Measurements from ENCODE around the gene L3MBTL1. TPM values are rescaled to one million over a fixed set of nuclear protein-coding genes. Genes with fewer than 3 reads are reported as not detected.

The L3MBTL1 gene
- 9.2 TPM for polyA plus RNA-seq (2013, experiment 1 of 2)
- 9.7 TPM for polyA plus RNA-seq (2013, experiment 2 of 2)

- H3K36me3 ChIP-seq (replicated peaks in 1 of 2; ENCODE audit: control insufficient read depth in 2 of 2, insufficient read depth in 2 of 2, low read length in 2 of 2): no peaks in the 10 kb centered on the region
- peak within 1 kb of the TSS; percentile 9 for H4K8ac ChIP-seq (ENCODE audit: low read depth, low read length)
- H3K9me3 ChIP-seq (replicated peaks in 1 of 2; ENCODE audit: control insufficient read depth in 2 of 2, insufficient read depth in 1 of 2, low read depth in 1 of 2, low read length in 2 of 2): peaks cover 0 to 4% of the 10 kb centered on the region in 2 donors
- H3K27ac ChIP-seq (replicated peaks; ENCODE audit: low read length): no peak within 1 kb of the TSS
- no peak within 1 kb of the TSS for H4K91ac ChIP-seq (ENCODE audit: low read depth, low read length, poor library complexity)
- no peak within 1 kb of the TSS for H2AK5ac ChIP-seq (ENCODE audit: low read depth, low read length)
- no CpG with 5 or more reads among the region's 95 CpGs for WGBS, 2 donors (ENCODE audit: extremely low coverage in 2 of 2, insufficient read length in 2 of 2, insufficient replicate concordance in 1 of 2)
- H2BK120ac ChIP-seq (ENCODE audit: low read depth, low read length): no peak within 1 kb of the TSS
- peak within 1 kb of the TSS; percentile 54 to 96 for H3K4me3 ChIP-seq (ENCODE audit: low read length in 2 of 2)
- peak within 1 kb of the TSS; percentile 91 for H3K9ac ChIP-seq (ENCODE audit: low read depth, low read length, poor library complexity)
- peak within 1 kb of the TSS; percentile 92 for H3K23ac ChIP-seq (ENCODE audit: low read depth, low read length, poor library complexity)
- H3K27me3 ChIP-seq (ENCODE audit: control insufficient read depth in 3 of 3, insufficient read depth in 3 of 3, low read depth in 1 of 3, low read length in 3 of 3): peaks cover 0 to 51% (median 14%) of the 10 kb centered on the region in 3 experiments
- H3K4me1 ChIP-seq (ENCODE audit: control insufficient read depth in 2 of 2, insufficient read depth in 1 of 2, low read depth in 1 of 2, low read length in 2 of 2): peaks cover 2 to 3% of the 10 kb centered on the region in 2 donors
- no peaks in the 10 kb centered on the region for H3K79me1 ChIP-seq (ENCODE audit: low read depth, low read length)
- peak within 1 kb of the TSS; percentile 17 for H2BK12ac ChIP-seq (ENCODE audit: low read length)
- peak within 1 kb of the TSS; percentile 96 for H2AFZ ChIP-seq (ENCODE audit: low read length)
- H3K18ac ChIP-seq (ENCODE audit: low read length): peak within 1 kb of the TSS; percentile 97
- H3K14ac ChIP-seq (ENCODE audit: low read length): peak within 1 kb of the TSS; percentile 77
- H2BK5ac ChIP-seq (ENCODE audit: low read length): no peak within 1 kb of the TSS
- H3K4ac ChIP-seq (ENCODE audit: low read length): no peak within 1 kb of the TSS
- peak within 1 kb of the TSS; percentile 79 for H3K4me2 ChIP-seq (ENCODE audit: insufficient read depth, low read length, poor library complexity, severe bottlenecking)
- peak; percentile 65 for DNase-seq (ENCODE audit: low spot score)
- peak within 1 kb of the TSS; percentile 46 for H2BK15ac ChIP-seq (ENCODE audit: low read length)
Observed at GRCh38 chr20:43507150-43508080, at the start of gene L3MBTL1. L3MBTL1 (plus strand) TSS chr20:43507697; CDS start chr20:43513504, 5,807 bp downstream.

- Histone ChIP-seq H3K9ac (ENCODE audit: low read depth, low read length, poor library complexity) (peak overlapping the region; percentile 100), H3K4ac (ENCODE audit: low read length) (no peak overlapping the region), H3K4me2 (ENCODE audit: insufficient read depth, low read length, poor library complexity, severe bottlenecking) (peak overlapping the region; percentile 71), H2AFZ (ENCODE audit: low read length) (peak overlapping the region; percentile 95), H2BK15ac (ENCODE audit: low read length) (no peak overlapping the region), H2BK120ac (ENCODE audit: low read depth, low read length) (no peak overlapping the region), H3K79me1 (ENCODE audit: low read depth, low read length) (no peaks in the 10 kb centered on the region), H3K14ac (ENCODE audit: low read length) (no peak overlapping the region), H3K18ac (ENCODE audit: low read length) (peak overlapping the region; percentile 96), H3K27me3 (ENCODE audit: control insufficient read depth in 3 of 3, insufficient read depth in 3 of 3, low read depth in 1 of 3, low read length in 3 of 3) (peaks cover 0 to 3% (median 0%) of the 10 kb centered on the region in 3 experiments), H3K4me1 (ENCODE audit: control insufficient read depth in 2 of 2, insufficient read depth in 1 of 2, low read depth in 1 of 2, low read length in 2 of 2) (peaks cover 2 to 3% of the 10 kb centered on the region in 2 donors), H2AK5ac (ENCODE audit: low read depth, low read length) (peak overlapping the region; percentile 57), H3K9me3 (replicated peaks in 1 of 2; ENCODE audit: control insufficient read depth in 2 of 2, insufficient read depth in 1 of 2, low read depth in 1 of 2, low read length in 2 of 2) (peaks cover 1 to 4% of the 10 kb centered on the region in 2 donors), H3K36me3 (replicated peaks in 1 of 2; ENCODE audit: control insufficient read depth in 2 of 2, insufficient read depth in 2 of 2, low read length in 2 of 2) (peaks cover 22 to 48% of the 10 kb centered on the region in 2 donors), H3K23ac (ENCODE audit: low read depth, low read length, poor library complexity) (peak overlapping the region; percentile 70), H3K27ac (replicated peaks; ENCODE audit: low read length) (peak overlapping the region; percentile 68), H3K4me3 (ENCODE audit: low read length in 2 of 2) (peak overlapping the region; percentile 95 to 99), H2BK12ac (ENCODE audit: low read length) (no peak overlapping the region), H2BK5ac (ENCODE audit: low read length) (peak overlapping the region; percentile 80), H4K91ac (ENCODE audit: low read depth, low read length, poor library complexity) (no peak overlapping the region), H4K8ac (ENCODE audit: low read depth, low read length) (no peak overlapping the region)
- DNase-seq (ENCODE audit: low spot score): peak; percentile 8
- no CpG with 5 or more reads among the region's 41 CpGs for whole genome bisulfite sequencing, 2 donors (ENCODE audit: extremely low coverage in 2 of 2, insufficient read length in 2 of 2, insufficient replicate concordance in 1 of 2)
Observed at GRCh38 chr20:43458422-43458924, 49.0 kb upstream of the L3MBTL1 start.

- H2BK5ac ChIP-seq (ENCODE audit: low read length): no peak overlapping the region
- no peak overlapping the region for H2AFZ ChIP-seq (ENCODE audit: low read length)
- no peak overlapping the region for H2BK15ac ChIP-seq (ENCODE audit: low read length)
- H3K27me3 ChIP-seq (ENCODE audit: control insufficient read depth in 3 of 3, insufficient read depth in 3 of 3, low read depth in 1 of 3, low read length in 3 of 3): no peaks in the 10 kb centered on the region
- peaks cover 23 to 56% of the 10 kb centered on the region in 2 donors for H3K36me3 ChIP-seq (replicated peaks in 1 of 2; ENCODE audit: control insufficient read depth in 2 of 2, insufficient read depth in 2 of 2, low read length in 2 of 2)
- WGBS, 2 donors (ENCODE audit: extremely low coverage in 2 of 2, insufficient read length in 2 of 2, insufficient replicate concordance in 1 of 2): no CpG with 5 or more reads among the region's 12 CpGs
- no peak overlapping the region for H4K91ac ChIP-seq (ENCODE audit: low read depth, low read length, poor library complexity)
- H3K4me1 ChIP-seq (ENCODE audit: control insufficient read depth in 2 of 2, insufficient read depth in 1 of 2, low read depth in 1 of 2, low read length in 2 of 2): peaks cover 2 to 3% of the 10 kb centered on the region in 2 donors
- no peak overlapping the region for H2AK5ac ChIP-seq (ENCODE audit: low read depth, low read length)
- H3K4me2 ChIP-seq (ENCODE audit: insufficient read depth, low read length, poor library complexity, severe bottlenecking): peak overlapping the region; percentile 52
- no peak overlapping the region for H2BK120ac ChIP-seq (ENCODE audit: low read depth, low read length)
- H3K79me1 ChIP-seq (ENCODE audit: low read depth, low read length): no peaks in the 10 kb centered on the region
- peak; percentile 14 for DNase-seq (ENCODE audit: low spot score)
- no peak overlapping the region for H3K27ac ChIP-seq (replicated peaks; ENCODE audit: low read length)
- peak overlapping the region; percentile 72 to 95 for H3K4me3 ChIP-seq (ENCODE audit: low read length in 2 of 2)
- H2BK12ac ChIP-seq (ENCODE audit: low read length): no peak overlapping the region
- H3K4ac ChIP-seq (ENCODE audit: low read length): no peak overlapping the region
- H3K9ac ChIP-seq (ENCODE audit: low read depth, low read length, poor library complexity): peak overlapping the region; percentile 83
- H3K14ac ChIP-seq (ENCODE audit: low read length): no peak overlapping the region
- H3K18ac ChIP-seq (ENCODE audit: low read length): no peak overlapping the region
- H3K9me3 ChIP-seq (replicated peaks in 1 of 2; ENCODE audit: control insufficient read depth in 2 of 2, insufficient read depth in 1 of 2, low read depth in 1 of 2, low read length in 2 of 2): peaks cover 1 to 4% of the 10 kb centered on the region in 2 donors
- no peak overlapping the region for H3K23ac ChIP-seq (ENCODE audit: low read depth, low read length, poor library complexity)
- H4K8ac ChIP-seq (ENCODE audit: low read depth, low read length): no peak overlapping the region
Observed at GRCh38 chr20:43459022-43459942, 48.2 kb upstream of the L3MBTL1 start.

Measured in neuronal stem cell (in vitro differentiated cells).